GM19372 (cell line): ENCODE results near the gene MEIS1.
"Not testable (repeated sequence)": the region's sequence is repeated elsewhere in the genome, so short reads cannot be mapped to it uniquely, and the experiment has no call there.

Source experiments
- ATAC-seq: cut with Tn5 transposase; IDR thresholded peaks from one replicate; pipeline ENCODE4 v1.9.1; 2021; ENCODE audit warnings: mild to moderate bottlenecking, low read depth, moderate library complexity; ENCODE audit not compliant: unreplicated experiment

Gene MEIS1

DNA sequence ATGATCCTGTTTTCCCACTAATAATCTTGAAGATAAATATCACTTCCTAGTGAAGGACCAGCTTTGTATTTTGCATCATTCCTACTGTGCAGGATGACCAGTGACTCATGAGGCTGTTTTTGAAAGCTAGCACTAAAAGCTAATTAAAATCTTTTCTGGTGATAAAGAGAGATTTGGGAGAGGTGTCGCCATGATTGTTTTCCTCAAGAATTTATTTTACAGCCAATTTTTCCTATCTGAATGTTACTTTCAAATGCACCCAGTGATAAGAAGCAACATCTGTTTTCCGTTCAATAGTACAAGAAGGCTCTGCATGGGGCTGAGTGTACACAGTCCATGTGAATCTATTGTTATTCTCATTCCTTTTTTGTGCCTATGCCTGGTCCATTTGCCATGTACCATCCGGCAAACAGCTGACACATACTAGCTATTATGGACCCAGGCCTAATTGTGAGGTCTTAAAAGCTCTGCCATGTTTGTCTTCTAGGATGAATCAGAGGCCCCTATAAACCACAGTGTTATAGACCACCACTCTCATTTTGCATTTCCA is 28.4 kb downstream of the MEIS1 start:
- no peak for ATAC-seq

DNA sequence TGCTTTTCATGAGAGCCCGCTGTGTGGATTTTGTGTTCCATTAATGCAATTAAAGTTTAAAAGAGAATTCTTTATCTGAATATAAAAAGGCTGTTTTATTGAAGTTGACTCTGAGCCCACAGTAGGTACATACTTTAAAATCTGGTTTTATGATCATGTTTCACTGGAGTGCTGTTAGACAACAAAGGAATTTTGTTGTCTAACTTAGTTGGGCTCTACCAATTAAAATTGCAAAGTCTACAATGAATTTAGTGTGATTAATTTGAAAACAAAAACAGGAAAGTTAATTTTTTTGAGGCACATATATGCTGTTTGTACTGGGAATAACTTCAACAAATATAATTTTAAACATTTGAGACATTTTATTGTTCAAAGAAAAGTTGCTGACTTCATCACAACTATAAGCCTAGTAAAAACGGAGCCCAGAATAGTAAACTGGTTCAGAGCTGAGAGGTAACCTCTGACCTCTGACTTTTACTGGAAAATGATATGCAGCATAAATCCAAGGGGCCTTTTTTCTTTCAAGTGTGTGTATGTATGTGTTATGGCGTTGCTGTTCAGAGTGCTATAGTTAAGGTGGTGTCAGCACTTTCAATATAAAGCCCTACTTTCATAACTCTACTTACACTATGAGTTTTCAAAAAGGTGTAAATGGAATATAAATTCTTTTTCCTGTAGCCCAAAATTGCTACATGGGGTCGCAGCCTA is 30.2 kb downstream of the MEIS1 start:
- no peak for ATAC-seq

DNA sequence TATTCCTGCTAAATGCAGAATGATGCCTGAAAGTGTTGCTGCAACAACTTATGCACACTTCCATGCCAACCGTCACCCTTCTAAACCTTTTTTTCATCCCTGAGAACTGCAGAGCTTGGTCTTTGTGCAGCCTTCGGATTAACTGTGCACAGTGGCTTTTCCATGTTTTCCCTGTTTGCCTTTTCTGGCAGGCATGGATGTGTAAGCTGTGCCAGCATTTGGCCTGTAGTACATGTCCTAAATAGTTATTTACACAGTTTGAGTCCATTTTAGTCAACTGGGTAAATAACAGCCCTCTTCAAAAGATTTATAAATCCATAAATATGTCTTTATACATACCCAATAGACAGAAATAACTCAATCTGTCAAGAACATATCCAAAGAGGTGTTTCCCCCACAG is 31.5 kb downstream of the MEIS1 start:
- ATAC-seq: no peak

DNA sequence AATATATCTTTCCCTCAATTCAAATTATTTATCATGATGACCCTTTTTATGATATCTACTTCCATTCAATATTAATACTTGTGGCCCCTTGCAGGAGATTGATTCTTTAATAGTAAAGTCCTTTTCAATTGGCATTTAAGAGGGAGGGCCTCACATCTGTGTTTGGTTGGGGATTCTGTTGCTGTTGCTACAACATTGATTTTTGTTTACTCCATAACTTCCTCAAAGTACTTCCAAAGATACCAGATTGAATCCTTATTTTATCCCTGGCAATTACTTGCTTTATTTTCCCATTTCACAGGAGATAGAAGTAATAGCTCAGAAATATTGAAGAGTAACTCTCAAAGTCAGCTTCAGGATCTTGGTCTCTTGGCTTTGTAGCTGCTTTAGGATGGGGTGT is 32.8 kb downstream of the MEIS1 start:
- no peak for ATAC-seq

DNA sequence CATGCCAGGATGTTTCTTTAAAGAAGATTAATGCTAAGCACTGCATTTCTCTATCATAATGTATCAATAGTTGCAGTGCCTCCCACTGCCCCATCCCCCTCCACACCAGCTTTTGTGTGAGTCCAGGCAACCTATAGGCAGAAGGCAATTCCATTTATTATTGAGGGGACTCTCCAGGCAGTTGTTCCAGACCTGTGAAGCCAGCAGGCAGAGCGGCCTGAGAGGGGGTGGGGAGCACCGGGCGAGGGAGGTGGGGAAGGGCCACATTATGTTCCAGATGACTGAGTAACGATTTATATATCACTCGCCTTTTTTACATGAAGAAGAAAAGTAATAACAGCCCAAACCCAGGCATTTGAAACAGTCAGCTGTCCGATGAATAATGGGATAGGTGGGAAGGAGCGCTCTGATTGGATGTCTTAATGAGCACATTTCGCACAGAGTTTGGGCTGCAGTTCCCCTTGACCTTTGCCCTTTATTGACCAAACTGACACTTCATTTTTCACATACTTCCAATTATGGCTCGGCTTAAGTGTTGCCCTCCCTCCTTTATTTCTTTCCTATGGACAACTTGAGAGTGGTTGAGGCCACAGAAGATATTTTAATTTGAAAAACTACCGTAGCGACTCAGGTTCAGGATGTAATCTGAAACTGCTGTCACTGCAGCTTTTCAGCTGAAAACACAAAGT is 34.4 kb downstream of the MEIS1 start:
- no peak for ATAC-seq

DNA sequence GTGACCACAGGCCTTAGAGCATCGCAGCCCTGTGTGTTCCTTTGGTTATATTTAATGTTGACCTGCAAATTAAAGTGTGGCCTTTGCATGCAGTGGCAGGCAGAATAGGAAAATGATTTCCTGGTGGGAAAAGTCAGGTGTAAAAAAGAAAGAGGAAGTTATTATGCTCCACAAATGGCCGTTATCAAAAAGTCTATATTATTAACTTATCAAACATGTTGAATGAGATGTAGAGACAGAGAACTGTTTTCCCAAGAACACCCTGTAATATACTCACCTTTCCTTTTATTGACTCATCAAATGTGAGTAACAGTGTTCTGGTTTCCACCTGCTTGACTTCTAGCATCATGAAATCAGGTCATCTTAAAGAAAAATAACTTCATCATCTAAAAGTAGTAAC is 35.3 kb downstream of the MEIS1 start:
- ATAC-seq: no peak

DNA sequence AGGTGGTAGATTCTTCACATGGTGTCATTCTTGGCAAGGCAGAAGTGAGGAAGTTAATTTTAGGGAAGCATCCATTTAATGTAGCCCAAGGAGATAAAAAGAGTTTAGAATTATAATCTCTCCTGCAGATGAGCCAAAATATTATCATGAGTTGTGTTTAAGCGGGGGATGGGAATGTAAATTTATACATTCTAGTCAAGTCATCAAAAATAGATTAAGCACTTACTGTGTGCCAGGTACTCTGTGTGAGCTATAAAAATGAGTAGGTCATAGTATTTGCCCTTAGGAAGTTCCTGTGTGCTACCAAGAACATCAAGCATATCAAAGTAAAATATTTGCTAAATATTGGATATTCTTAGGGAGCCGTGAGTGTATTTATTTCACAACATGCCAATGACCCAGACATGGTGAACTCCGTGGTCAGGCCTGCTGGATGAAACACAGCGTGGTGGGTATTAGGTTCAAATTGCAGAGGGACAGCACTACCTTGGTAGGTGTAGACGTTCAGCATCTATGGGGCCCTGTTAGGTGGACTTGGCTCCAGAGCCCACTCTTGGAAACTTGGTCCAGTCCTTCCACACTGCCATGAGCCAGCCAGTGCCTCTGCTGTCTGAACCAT is 37.4 kb downstream of the MEIS1 start:
- no peak for ATAC-seq

DNA sequence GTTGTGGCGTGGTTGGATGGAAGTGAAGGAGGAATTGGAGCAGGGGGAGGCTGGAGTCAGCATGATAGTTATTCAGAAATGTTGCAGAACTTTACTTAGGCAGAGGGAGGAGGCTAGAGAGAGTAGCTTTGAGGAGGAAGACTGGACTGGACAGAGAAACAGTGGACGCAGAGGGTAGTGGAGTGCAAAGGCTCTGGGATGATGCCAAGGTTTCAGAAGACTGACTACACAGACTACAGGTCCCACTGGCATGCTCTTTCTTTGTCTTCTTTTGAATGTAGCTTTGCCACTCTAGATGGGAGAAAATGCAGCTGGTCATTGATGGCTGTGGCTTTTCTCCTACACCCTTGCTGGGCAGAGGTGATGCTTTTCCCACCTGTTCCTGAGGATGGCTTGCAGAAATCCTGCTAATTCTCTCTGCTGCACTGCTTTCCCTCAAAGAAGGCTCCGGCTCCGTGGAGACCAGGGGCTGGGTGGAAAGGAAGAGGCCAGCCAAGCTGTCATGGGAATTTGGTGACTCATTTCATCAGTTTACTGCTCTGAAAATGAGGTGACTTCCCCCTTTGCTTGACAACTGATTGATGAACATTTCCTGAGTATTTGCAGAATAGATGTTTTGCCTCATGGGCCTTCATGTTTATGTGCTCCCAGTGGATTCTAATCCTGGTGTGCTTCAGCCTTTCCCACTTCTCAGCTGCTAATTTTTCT is 42.4 kb downstream of the MEIS1 start:
- ATAC-seq: no peak

DNA sequence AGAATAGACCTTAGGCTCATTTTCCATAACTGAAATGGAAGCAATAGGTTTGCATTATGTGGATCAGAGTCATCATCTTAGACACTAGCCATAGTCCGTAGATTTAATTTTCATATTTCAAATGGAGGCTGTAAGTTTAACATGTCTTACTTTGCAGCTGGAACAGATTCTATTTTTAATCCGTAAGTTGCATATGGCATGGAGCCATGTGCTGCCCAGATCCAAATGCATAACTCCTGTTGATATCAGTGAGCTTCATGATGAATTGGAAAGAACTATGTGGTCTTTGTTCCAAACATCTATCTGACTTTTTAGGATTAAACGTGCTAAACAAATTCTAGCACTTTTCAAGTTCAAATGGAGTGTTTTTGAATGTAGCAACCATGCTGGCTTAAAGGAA is 43.4 kb downstream of the MEIS1 start:
- ATAC-seq: no peak

DNA sequence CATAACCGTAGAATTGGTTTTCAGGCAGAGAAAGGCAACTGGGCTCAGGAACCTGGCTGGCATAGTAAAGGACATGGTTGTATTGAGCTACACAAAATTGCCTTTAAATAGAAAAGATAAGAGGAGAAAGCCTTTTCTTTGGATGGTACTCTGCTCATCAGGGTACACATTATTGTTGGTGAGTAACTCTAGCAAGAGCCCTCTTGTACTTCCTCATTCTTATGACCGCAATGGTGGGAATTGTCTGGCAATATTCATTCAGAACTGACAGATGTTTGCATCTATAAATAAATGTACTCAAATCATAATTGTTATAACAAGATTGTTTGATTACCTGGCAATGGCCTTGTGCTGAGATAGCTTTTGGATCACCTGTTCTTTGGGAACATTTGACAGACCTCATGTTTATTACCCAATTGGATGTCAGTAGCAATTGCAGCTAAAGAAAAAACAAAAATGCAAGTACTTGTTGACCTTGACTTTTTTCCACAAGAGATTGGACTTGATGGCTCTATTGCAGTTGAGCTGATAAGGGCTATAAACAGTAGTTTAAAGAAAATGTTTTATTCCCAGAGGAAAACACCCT is 43.9 kb downstream of the MEIS1 start:
- ATAC-seq: no peak

DNA sequence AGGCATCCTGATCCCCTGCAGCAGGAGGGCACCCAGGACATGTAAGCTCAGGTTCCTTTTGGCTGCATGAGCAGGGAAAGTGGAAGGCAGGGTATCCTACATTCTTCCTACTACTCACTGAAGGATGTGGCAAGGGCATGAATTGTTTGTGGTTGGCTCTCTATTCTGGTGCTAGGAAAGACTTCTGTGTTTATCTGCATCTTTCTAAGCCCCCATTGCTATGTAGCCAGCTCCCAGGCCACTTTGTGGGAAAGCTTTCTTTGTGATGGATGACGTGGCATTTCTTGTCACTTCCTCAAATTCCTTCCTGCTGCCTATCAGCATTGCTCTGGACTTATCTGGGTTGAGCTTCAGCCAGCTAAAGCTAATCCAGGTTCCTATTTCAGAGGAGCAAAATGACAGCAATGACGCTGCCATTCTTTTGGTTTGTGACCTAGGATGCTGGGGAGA is 46.2 kb downstream of the MEIS1 start:
- ATAC-seq: no peak

DNA sequence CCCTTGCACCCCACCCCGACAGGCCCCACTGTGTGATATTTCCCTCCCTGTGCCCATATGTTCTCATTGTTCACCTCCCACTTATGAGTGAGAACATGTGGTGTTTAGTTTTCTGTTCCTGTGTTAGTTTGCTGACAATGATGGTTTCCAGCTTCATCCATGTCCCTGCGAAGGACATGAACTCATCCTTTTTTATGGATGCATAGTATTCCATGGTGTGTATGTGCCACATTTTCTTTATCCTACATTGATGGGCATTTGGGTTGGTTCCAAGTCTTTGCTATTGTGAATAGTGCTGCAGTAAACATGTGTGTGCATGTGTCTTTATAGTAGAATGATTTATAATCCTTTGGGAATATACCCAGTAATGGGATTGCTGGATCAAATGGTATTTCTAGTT is 50.3 kb downstream of the MEIS1 start:
- ATAC-seq: not testable (repeated sequence)

DNA sequence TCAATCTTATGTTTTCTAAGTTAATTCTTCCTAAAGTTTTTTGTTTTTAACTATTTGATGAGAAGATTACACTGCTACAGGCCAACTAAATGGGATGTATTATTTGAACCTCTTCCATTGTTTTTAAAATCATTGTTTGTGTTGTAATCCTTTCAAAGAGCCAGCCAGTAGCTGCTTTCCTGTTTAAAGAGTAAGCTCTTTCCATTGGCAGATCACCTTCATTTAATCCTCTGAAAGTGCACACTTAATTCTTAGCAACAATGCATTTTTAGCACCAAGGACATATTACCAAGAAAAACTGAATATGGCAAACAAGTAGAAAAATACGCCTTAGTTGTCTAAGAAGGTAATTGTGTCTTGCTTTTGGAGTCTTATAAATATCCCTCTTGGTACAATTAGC is 54.0 kb downstream of the MEIS1 start:
- no peak for ATAC-seq

DNA sequence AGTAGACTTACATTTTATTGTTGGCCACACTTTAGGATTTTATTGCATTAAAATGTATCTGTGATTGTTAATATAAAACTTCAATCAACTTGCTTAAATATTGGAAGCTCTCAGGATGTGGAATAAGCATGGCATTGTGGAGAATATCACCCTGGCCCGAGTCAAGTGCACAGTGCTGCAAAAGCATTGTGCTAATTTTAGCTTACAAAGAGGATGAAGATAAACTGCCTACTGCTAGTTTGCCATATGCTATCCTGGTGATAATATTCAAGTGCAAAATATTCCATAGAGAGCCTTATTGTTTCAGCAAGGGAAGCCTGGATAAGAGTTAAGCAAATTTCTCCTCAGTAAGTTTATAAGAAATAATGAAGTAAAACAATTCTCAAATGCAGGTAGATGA is 54.5 kb downstream of the MEIS1 start:
- no peak for ATAC-seq

DNA sequence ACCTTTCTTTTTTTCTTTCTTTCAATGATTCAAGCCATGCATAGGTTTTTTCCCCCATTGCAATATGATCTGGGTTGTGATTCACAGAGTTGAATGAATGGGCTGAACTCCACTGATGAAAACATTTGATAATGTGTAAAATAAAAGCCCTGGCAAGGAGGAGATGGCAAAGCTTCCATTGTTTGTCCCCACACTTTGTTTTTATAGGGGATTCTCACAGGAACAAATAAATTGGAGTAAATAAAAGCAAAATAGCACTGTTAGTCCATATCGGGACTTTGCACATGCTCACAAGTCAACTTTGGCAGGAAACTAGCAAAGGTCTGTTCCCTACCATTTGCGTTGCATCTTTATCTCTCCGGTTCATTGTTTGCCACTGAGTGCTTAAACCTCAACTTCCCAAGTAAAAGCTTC is 55.7 kb downstream of the MEIS1 start:
- ATAC-seq: no peak

DNA sequence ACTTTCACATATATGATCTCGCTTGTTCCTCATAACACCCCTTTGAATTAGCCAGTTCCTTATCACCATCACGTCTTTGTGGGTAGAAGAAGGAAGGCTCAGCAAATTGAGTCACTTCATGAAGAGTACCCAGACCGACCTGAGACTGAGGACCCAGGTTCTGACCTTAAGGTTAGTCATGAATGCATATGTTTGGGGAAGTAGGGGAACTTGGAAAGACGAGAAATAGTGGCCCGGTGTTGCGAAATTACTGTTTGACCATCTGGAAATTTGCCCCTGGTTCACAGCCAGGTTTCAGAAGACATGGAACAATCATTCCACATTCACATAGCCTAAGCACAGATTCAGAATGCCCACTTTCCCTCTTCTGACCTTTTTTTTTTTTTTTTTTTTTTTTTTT is 59.8 kb downstream of the MEIS1 start:
- no peak for ATAC-seq

DNA sequence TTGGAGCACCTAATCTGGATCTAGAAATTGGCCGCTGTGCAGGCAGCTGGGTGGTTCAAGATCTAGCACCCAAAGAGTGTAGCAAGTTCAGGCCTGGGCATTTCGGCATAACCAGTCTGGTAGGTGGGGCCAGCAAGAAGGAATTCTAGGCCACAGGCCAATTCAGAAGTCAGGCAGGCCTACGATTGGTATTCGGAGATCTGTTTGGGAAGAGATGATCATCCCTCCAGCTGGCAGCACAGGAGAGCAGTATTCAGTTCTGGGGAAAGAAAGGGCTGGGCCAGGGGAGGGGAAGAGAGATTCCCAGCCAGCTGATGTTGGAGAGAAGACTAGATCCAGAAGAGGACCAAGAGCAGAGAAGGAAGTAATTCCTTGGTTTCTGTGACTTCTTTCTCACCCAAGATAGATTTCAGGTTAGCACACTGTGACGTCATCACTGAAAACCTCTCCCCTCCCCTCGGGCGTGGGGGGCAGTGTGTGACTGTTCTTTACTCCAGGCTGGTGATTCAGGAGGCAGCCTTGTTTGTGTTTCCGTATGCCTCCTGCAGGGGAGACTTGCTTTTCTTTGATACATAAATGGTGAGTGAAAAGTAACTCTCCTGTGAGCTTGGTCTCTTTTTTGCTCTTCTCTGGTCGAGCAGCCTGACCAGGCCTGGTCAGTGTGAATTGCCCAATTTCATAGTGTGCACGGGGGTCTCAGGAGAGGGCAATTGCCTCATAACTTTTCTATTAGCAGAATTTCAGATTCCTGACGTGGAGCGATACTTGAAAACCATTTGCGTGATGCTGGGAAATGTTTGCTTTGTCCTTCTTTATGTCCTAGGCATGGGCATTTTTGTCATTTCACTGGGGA is 61.1 kb downstream of the MEIS1 start:
- ATAC-seq: no peak

DNA sequence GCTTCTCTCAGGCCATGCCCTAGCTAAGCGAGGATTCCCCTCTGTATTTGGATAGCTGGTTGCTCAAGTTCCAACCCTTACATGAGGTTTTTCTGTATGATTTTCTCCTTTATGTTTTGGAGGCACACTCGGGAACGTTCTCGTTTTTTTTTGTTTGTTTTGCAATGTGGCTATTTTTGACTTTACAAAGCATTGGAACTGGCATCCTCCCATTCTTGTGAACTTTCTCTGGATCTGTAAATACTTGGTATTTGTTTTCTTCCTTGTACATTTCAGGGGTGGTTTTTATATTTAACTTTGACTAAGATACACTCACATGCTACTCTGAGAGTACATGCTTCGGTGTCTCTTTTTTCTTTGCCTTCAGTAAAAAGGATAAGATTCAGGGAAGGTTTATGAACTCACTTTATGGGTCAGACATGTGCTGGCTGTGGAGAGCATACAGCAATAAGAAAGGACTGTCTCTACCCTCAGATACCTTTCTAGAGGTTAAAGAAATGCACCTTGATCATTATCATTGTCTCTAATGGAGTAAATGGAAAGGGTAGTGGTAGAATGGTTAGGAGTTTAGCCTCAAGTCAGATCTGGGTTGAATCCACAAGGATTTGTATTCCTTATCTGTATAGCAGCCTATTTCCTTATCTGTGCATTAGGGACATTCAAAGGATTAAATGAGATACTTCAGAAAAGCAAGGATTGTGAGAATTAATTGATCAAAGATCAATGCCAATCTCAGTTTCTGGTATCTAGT is 61.9 kb downstream of the MEIS1 start:
- no peak for ATAC-seq
